PC-9 (cell line): ENCODE results near the gene ISM2. TPM values are rescaled to one million over a fixed set of nuclear protein-coding genes. Genes with fewer than 3 reads are reported as not detected.

Source experiments
- BruUV-seq: library from RNA; stranded (reverse); fragments of 400-500 nt; replicated peaks from 2 replicates; lab custom pipeline; 2021; lab: Mats Ljungman, UMichigan
- CTCF ChIA-PET: fragments of 300-600 bp; sonication (Branson Sonifier 250); formaldehyde crosslinking; loops from one replicate; lab custom pipeline; 2022; ENCODE audit warnings: antibody characterized with exemption; lab: Charles Lee
- POLR2A ChIA-PET: fragments of 300-600 bp; sonication (Branson Sonifier 250); formaldehyde crosslinking; loops from one replicate; lab custom pipeline; 2022; ENCODE audit warnings: antibody characterized with exemption; ENCODE audit not compliant: unreplicated experiment; lab: Charles Lee
- DNase-seq, 2 experiments: peaks; one replicate each; pipeline versions ENCODE4 v3.0.0 to v3.0.0-alpha.2; 2015 to 2022; ENCODE audit warnings: mixed read lengths in 1 of 2
- H2AFZ ChIP-seq: fragments of 200-600 bp; sonication (generic); 2 replicates; pipeline ENCODE4 v1.8.1; 2017; ENCODE audit warnings: antibody characterized with exemption
- H3F3A ChIP-seq: fragments of 200-600 bp; sonication (generic); 2 replicates; pipeline ENCODE4 v1.8.1; 2017; ENCODE audit warnings: antibody characterized with exemption, mild to moderate bottlenecking, low read depth; ENCODE audit not compliant: insufficient read depth
- H3K27ac ChIP-seq: fragments of 200-600 bp; sonication (generic); 2 replicates; pipeline ENCODE4 v1.6.1; 2016; ENCODE audit warnings: mixed run types
- H3K27me3 ChIP-seq: fragments of 200-600 bp; sonication (generic); 2 replicates; pipeline ENCODE4 v1.6.1; 2016; ENCODE audit warnings: low read depth, mixed run types; ENCODE audit not compliant: insufficient read depth
- H3K36me3 ChIP-seq: fragments of 200-600 bp; sonication (generic); 2 replicates; pipeline ENCODE4 v1.6.1; 2016; ENCODE audit warnings: low read depth, mixed run types
- H3K4me1 ChIP-seq: fragments of 200-600 bp; sonication (generic); replicated peaks from 2 replicates; pipeline ENCODE4 v1.6.1; 2016; ENCODE audit warnings: mixed run types; ENCODE audit not compliant: insufficient read depth
- H3K4me2 ChIP-seq: fragments of 200-600 bp; sonication (generic); 2 replicates; pipeline ENCODE4 v1.6.1; 2017; ENCODE audit warnings: mixed run types
- H3K4me3 ChIP-seq: fragments of 200-600 bp; sonication (generic); 2 replicates; pipeline ENCODE4 v1.6.1; 2016; ENCODE audit warnings: mixed run types
- H3K79me2 ChIP-seq: fragments of 200-600 bp; sonication (generic); 2 replicates; pipeline ENCODE4 v1.6.1; 2017; ENCODE audit warnings: low read depth, mixed run types
- H3K9me2 ChIP-seq: fragments of 200-600 bp; sonication (generic); 2 replicates; pipeline ENCODE4 v1.8.1; 2017; ENCODE audit warnings: mild to moderate bottlenecking; ENCODE audit not compliant: insufficient read depth
- H3K9me3 ChIP-seq: fragments of 200-600 bp; sonication (generic); 2 replicates; pipeline ENCODE4 v1.8.1; 2016; ENCODE audit warnings: low read depth; ENCODE audit not compliant: insufficient read depth
- H4K20me1 ChIP-seq: fragments of 200-600 bp; sonication (generic); 2 replicates; pipeline ENCODE4 v1.8.1; 2017; ENCODE audit not compliant: insufficient read depth
- CTCF ChIP-seq: fragments of 200-600 bp; sonication (generic); conservative IDR thresholded peaks from 2 replicates; pipeline ENCODE4 v1.6.1; 2017; ENCODE audit warnings: mixed run types, antibody characterized with exemption, mild to moderate bottlenecking, moderate library complexity
- EZH2 ChIP-seq: fragments of 200-600 bp; sonication (generic); IDR thresholded peaks from 2 replicates; pipeline ENCODE4 v1.8.0; 2017; ENCODE audit warnings: antibody characterized with exemption, low read depth
- intact Hi-C: fragments of 100-400 bp; cut with micrococcal nuclease; formaldehyde crosslinking; loops from one replicate; pipeline ENCODE4 v1.10.0; 2022; ENCODE audit not compliant: unreplicated experiment
- total RNA-seq: library from RNA; stranded (reverse); gene quantifications from 2 replicates; pipeline ENCODE4 v1.2.3, GENCODE V29; 2021

The ISM2 gene
- total RNA-seq, 1 experiment from 2014 or later = not detected

DNA sequence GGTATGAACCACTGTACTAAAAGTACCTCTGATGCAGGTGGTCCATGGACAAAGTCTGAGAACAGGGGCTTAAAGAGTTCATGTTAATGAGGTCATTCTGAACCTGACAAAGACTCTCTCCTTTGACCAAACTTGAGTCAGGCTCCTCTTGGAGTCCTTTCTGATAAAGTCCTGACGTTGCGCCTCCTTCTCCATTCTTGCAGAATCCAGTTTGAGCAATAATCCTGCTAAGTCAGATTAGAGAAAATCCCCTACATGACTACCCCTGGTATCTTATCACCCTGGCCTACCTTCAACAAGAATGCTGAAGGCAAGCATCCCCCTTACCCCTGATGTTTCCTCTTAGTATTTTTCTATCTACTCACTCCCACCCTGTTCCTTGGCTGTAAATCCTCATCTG is 46.0 kb upstream of the ISM2 start:
- Histone ChIP-seq H3K79me2 (no peaks in the 10 kb centered on the region), H3K9me3 (no peaks in the 10 kb centered on the region), H3F3A (no peaks in the 10 kb centered on the region), H2AFZ (no peak overlapping the region), H3K27ac (no peak overlapping the region), H3K4me1 (no peaks in the 10 kb centered on the region), H3K9me2 (no peaks in the 10 kb centered on the region), H3K4me2 (no peak overlapping the region), H3K4me3 (no peak overlapping the region), H3K27me3 (no peaks in the 10 kb centered on the region), H3K36me3 (peaks cover 28% of the 10 kb centered on the region; the same call in 1 of the 2 replicates), H4K20me1 (no peaks in the 10 kb centered on the region)
- intact Hi-C loops = no loop called here
- TF ChIP-seq CTCF = no peak
- no peak for TF ChIP-seq EZH2
- ChIA-PET CTCF (interaction anchor here (0.7 kb wide), 1 partner anchor 147 kb away, joined by 6 read pairs; no protein-coding TSS in a partner anchor), POLR2A (no interaction called here)
- no TSS peak for BruUV-seq
- DNase-seq = no peak

GRCh38 chr14:77543637-77544334 is 45.2 kb upstream of the ISM2 start:
- H3K4me3 ChIP-seq = no peak overlapping the region
- no peak overlapping the region for H3K4me2 ChIP-seq
- no peak for DNase-seq
- no peaks in the 10 kb centered on the region for H3K79me2 ChIP-seq
- no peaks in the 10 kb centered on the region; the same call in 1 of the 2 replicates for H3F3A ChIP-seq
- no peaks in the 10 kb centered on the region for H3K27me3 ChIP-seq
- H2AFZ ChIP-seq = no peak overlapping the region
- no TSS peak for BruUV-seq
- H3K36me3 ChIP-seq = peaks cover 21% of the 10 kb centered on the region; the same call in 1 of the 2 replicates
- no peaks in the 10 kb centered on the region for H3K4me1 ChIP-seq
- intact Hi-C loops = no loop called here
- CTCF ChIA-PET = no interaction called here
- H3K9me3 ChIP-seq = no peaks in the 10 kb centered on the region
- no peak overlapping the region for H3K27ac ChIP-seq
- POLR2A ChIA-PET = interaction anchor here (0.7 kb wide), 1 partner anchor 882 kb away, joined by 4 read pairs; no protein-coding TSS in a partner anchor
- H4K20me1 ChIP-seq = no peaks in the 10 kb centered on the region
- no peaks in the 10 kb centered on the region for H3K9me2 ChIP-seq
- no peak for TF ChIP-seq CTCF
- no peak for TF ChIP-seq EZH2

GRCh38 chr14:77543240-77543551 is 44.6 kb upstream of the ISM2 start:
- H2AFZ ChIP-seq = no peak overlapping the region
- no peak overlapping the region for H3K27ac ChIP-seq
- TF ChIP-seq EZH2 = no peak
- no peak for TF ChIP-seq CTCF
- peaks cover 15% of the 10 kb centered on the region; the same call in 1 of the 2 replicates for H3K36me3 ChIP-seq
- no peaks in the 10 kb centered on the region for H3K9me3 ChIP-seq
- H3F3A ChIP-seq = no peaks in the 10 kb centered on the region; the same call in 1 of the 2 replicates
- ChIA-PET POLR2A (no interaction called here), CTCF (interaction anchor here (0.6 kb wide), 1 partner anchor 272 kb away, joined by 7 read pairs; no protein-coding TSS in a partner anchor)
- BruUV-seq = no TSS peak
- H3K9me2 ChIP-seq = no peaks in the 10 kb centered on the region
- H3K4me3 ChIP-seq = no peak overlapping the region
- no peaks in the 10 kb centered on the region for H3K4me1 ChIP-seq
- H4K20me1 ChIP-seq = 0 out of 2 replicates have a peak, but pooled peaks cover under 1% of the 10 kb centered on the region
- H3K27me3 ChIP-seq = no peaks in the 10 kb centered on the region
- intact Hi-C loops = no loop called here
- no peaks in the 10 kb centered on the region for H3K79me2 ChIP-seq
- no peak overlapping the region for H3K4me2 ChIP-seq
- no peak for DNase-seq
